ENCODE measurements around the gene TRIM14.

GRCh38 chr9:98047002-98047401, 72.0 kb downstream of the TRIM14 start:
- TF ChIP-seq, protein P1, sequence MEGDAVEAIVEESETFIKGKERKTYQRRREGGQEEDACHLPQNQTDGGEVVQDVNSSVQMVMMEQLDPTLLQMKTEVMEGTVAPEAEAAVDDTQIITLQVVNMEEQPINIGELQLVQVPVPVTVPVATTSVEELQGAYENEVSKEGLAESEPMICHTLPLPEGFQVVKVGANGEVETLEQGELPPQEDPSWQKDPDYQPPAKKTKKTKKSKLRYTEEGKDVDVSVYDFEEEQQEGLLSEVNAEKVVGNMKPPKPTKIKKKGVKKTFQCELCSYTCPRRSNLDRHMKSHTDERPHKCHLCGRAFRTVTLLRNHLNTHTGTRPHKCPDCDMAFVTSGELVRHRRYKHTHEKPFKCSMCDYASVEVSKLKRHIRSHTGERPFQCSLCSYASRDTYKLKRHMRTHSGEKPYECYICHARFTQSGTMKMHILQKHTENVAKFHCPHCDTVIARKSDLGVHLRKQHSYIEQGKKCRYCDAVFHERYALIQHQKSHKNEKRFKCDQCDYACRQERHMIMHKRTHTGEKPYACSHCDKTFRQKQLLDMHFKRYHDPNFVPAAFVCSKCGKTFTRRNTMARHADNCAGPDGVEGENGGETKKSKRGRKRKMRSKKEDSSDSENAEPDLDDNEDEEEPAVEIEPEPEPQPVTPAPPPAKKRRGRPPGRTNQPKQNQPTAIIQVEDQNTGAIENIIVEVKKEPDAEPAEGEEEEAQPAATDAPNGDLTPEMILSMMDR (IDR thresholded peaks at IDR 0.05), result no peak
- no peak for TF ChIP-seq POLR2A (IDR thresholded peaks at IDR 0.05)
